ENCODE data around the gene CATSPERZ. TPM values are rescaled to one million over a fixed set of nuclear protein-coding genes. Genes with fewer than 3 reads are reported as not detected.

Gene CATSPERZ
- total RNA-seq, 1 donor = not detected

DNA sequence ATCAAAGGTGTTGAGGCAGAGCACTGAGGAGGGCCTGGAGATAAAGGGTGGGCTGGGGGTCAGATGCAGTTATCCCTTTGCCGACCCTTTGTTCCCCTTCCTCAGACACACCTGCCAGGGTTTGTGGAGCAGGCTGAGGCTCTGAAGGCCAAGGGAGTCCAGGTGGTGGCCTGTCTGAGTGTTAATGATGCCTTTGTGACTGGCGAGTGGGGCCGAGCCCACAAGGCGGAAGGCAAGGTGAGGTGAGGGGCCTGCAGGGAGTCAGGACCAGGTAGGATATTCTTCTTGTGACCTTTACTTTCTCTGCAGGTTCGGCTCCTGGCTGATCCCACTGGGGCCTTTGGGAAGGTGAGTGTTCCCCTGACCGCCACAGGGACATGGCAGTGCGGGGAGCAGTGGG lies 20.4 kb downstream of the CATSPERZ start:
- H3K79me2 ChIP-seq (ENCODE audit: insufficient read depth, low read length) = peaks cover 26% of the 10 kb centered on the region
- DNase-seq (ENCODE audit: insufficient read length, low spot score, missing footprints) = peak; percentile 67
- no peak overlapping the region for H3K27ac ChIP-seq (ENCODE audit: low read depth, low read length)
- no peak overlapping the region for H3K4me2 ChIP-seq (ENCODE audit: insufficient read depth, low read length)
- TF ChIP-seq, protein P1, sequence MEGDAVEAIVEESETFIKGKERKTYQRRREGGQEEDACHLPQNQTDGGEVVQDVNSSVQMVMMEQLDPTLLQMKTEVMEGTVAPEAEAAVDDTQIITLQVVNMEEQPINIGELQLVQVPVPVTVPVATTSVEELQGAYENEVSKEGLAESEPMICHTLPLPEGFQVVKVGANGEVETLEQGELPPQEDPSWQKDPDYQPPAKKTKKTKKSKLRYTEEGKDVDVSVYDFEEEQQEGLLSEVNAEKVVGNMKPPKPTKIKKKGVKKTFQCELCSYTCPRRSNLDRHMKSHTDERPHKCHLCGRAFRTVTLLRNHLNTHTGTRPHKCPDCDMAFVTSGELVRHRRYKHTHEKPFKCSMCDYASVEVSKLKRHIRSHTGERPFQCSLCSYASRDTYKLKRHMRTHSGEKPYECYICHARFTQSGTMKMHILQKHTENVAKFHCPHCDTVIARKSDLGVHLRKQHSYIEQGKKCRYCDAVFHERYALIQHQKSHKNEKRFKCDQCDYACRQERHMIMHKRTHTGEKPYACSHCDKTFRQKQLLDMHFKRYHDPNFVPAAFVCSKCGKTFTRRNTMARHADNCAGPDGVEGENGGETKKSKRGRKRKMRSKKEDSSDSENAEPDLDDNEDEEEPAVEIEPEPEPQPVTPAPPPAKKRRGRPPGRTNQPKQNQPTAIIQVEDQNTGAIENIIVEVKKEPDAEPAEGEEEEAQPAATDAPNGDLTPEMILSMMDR (IDR thresholded peaks at IDR 0.05; ENCODE audit: extremely low read depth, low read depth, low read length) = no peak
- peaks cover 11% of the 10 kb centered on the region for H3K4me1 ChIP-seq (ENCODE audit: insufficient read depth, low read length)
- peaks cover 7% of the 10 kb centered on the region for H4K20me1 ChIP-seq (ENCODE audit: insufficient read depth, low read length)
- H3K4me3 ChIP-seq (ENCODE audit: insufficient read depth, low read length) = no peak overlapping the region
- H3K9me3 ChIP-seq (ENCODE audit: low read depth, low read length) = no peaks in the 10 kb centered on the region
- peaks cover 22% of the 10 kb centered on the region for H3K36me3 ChIP-seq (ENCODE audit: insufficient read depth, low read length)
- no peaks in the 10 kb centered on the region for H3K27me3 ChIP-seq (ENCODE audit: insufficient read depth, low read length)
- no peak overlapping the region for H2AFZ ChIP-seq (ENCODE audit: low read length)

DNA sequence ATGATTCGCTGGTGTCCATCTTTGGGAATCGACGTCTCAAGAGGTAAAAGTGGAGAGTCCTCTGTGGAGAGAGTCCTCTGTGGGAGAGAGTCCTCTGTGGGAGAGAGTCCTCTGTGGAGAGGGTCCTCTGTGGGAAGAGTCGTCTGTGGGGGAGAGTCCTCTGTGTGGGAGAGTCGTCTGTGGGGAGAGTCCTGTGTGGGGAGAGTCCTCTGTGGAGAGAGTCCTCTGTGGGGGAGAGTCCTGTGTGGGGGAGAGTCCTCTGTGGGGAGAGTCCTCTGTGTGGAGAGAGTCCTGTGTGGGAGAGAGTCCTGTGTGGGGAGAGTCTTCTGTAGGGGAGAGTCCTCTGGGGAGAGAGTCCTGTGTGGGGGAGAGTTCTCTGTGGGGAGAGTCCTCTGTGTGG lies 20.9 kb downstream of the CATSPERZ start:
- H3K4me1 ChIP-seq (ENCODE audit: insufficient read depth, low read length) = peaks cover 11% of the 10 kb centered on the region
- H3K27ac ChIP-seq (ENCODE audit: low read depth, low read length) = no peak overlapping the region
- H4K20me1 ChIP-seq (ENCODE audit: insufficient read depth, low read length) = peaks cover 7% of the 10 kb centered on the region
- H3K27me3 ChIP-seq (ENCODE audit: insufficient read depth, low read length) = no peaks in the 10 kb centered on the region
- TF ChIP-seq, protein P1 (IDR thresholded peaks at IDR 0.05; ENCODE audit: extremely low read depth, low read depth, low read length) = no peak
- H3K4me2 ChIP-seq (ENCODE audit: insufficient read depth, low read length) = no peak overlapping the region
- H3K36me3 ChIP-seq (ENCODE audit: insufficient read depth, low read length) = peaks cover 21% of the 10 kb centered on the region
- DNase-seq (ENCODE audit: insufficient read length, low spot score, missing footprints) = peak; percentile 22
- no peak overlapping the region for H2AFZ ChIP-seq (ENCODE audit: low read length)
- no peak overlapping the region for H3K4me3 ChIP-seq (ENCODE audit: insufficient read depth, low read length)
- no peaks in the 10 kb centered on the region for H3K9me3 ChIP-seq (ENCODE audit: low read depth, low read length)
- H3K79me2 ChIP-seq (ENCODE audit: insufficient read depth, low read length) = peaks cover 25% of the 10 kb centered on the region

DNA sequence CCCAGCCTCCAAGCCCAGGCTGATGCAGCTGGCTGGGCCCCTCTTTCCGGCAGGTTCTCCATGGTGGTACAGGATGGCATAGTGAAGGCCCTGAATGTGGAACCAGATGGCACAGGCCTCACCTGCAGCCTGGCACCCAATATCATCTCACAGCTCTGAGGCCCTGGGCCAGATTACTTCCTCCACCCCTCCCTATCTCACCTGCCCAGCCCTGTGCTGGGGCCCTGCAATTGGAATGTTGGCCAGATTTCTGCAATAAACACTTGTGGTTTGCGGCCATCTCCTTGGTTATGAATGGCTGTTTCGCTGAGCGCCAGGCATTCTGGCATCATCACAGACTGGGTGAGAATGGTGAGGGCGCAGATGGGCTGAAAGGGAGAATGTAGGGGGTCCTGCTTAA lies 21.4 kb downstream of the CATSPERZ start:
- H4K20me1 ChIP-seq (ENCODE audit: insufficient read depth, low read length) = peaks cover 7% of the 10 kb centered on the region
- H3K4me1 ChIP-seq (ENCODE audit: insufficient read depth, low read length) = peaks cover 11% of the 10 kb centered on the region
- H3K36me3 ChIP-seq (ENCODE audit: insufficient read depth, low read length) = peaks cover 17% of the 10 kb centered on the region
- H3K4me3 ChIP-seq (ENCODE audit: insufficient read depth, low read length) = no peak overlapping the region
- peaks cover 22% of the 10 kb centered on the region for H3K79me2 ChIP-seq (ENCODE audit: insufficient read depth, low read length)
- H3K27ac ChIP-seq (ENCODE audit: low read depth, low read length) = no peak overlapping the region
- no peak overlapping the region for H3K4me2 ChIP-seq (ENCODE audit: insufficient read depth, low read length)
- H2AFZ ChIP-seq (ENCODE audit: low read length) = no peak overlapping the region
- H3K27me3 ChIP-seq (ENCODE audit: insufficient read depth, low read length) = no peaks in the 10 kb centered on the region
- peak; percentile 62 for DNase-seq (ENCODE audit: insufficient read length, low spot score, missing footprints)
- TF ChIP-seq, protein P1 (IDR thresholded peaks at IDR 0.05; ENCODE audit: extremely low read depth, low read depth, low read length) = no peak
- H3K9me3 ChIP-seq (ENCODE audit: low read depth, low read length) = no peaks in the 10 kb centered on the region

DNA sequence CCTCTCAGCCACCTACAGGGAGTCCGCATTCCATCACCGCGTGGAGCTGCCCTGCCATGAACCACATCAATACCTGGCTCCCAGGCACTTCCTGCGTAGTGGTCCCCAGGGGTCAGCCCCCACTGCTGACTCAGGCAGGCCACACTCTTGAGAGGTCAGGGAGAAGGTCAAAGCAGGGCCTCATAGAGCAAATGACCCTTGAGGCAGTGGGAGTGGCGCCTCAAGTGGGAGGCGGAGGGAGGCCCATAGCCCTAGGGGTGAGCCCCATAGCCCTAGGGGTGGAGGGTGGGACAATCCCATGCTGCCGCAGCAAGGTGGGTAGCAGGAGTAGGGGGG lies 22.7 kb downstream of the CATSPERZ start:
- DNase-seq (ENCODE audit: insufficient read length, low spot score, missing footprints) = peak; percentile 18
- no peak overlapping the region for H2AFZ ChIP-seq (ENCODE audit: low read length)
- TF ChIP-seq, protein P1 (IDR thresholded peaks at IDR 0.05; ENCODE audit: extremely low read depth, low read depth, low read length) = no peak
- H3K36me3 ChIP-seq (ENCODE audit: insufficient read depth, low read length) = peaks cover 17% of the 10 kb centered on the region
- peaks cover 15% of the 10 kb centered on the region for H3K79me2 ChIP-seq (ENCODE audit: insufficient read depth, low read length)
- H3K27me3 ChIP-seq (ENCODE audit: insufficient read depth, low read length) = no peaks in the 10 kb centered on the region
- no peak overlapping the region for H3K27ac ChIP-seq (ENCODE audit: low read depth, low read length)
- peaks cover 7% of the 10 kb centered on the region for H4K20me1 ChIP-seq (ENCODE audit: insufficient read depth, low read length)
- H3K4me3 ChIP-seq (ENCODE audit: insufficient read depth, low read length) = no peak overlapping the region
- peaks cover 6% of the 10 kb centered on the region for H3K4me1 ChIP-seq (ENCODE audit: insufficient read depth, low read length)
- no peaks in the 10 kb centered on the region for H3K9me3 ChIP-seq (ENCODE audit: low read depth, low read length)
- no peak overlapping the region for H3K4me2 ChIP-seq (ENCODE audit: insufficient read depth, low read length)

Measured in osteoblast (primary cell).